HEK293 (cell line): ENCODE data around the gene TEX14.
"Not testable (repeated sequence)": the region's sequence is repeated elsewhere in the genome, so short reads cannot be mapped to it uniquely, and the experiment has no call there.

Experiments used
- CTCF ChIA-PET: fragments of 350-600 bp; formaldehyde crosslinking; extraction: SDS; loops from one replicate; lab custom pipeline; 2021; ENCODE audit warnings: antibody characterized with exemption; lab: Yijun Ruan, JAX
- POLR2A ChIA-PET: fragments of 300-600 bp; formaldehyde crosslinking; extraction: SDS; loops from one replicate; lab custom pipeline; 2020; ENCODE audit warnings: antibody characterized with exemption, inconsistent platforms; lab: Yijun Ruan, JAX
- H3K27ac ChIP-seq: fragments of 200-500 bp; sonication (Bioruptor generic); 2 replicates; pipeline ENCODE4 v1.5.1; 2014; ENCODE audit warnings: low read depth, low read length, control low read depth, inconsistent platforms; ENCODE audit errors: extremely low read depth
- H3K36me3 ChIP-seq, 2 experiments: fragments of 200-500 bp in 1 of 2; sonication (Bioruptor generic) in 1 of 2; 1 replicate in 1 of 2; 2 replicates in 1 of 2; pipeline ENCODE4 v1.5.1; 2014 to 2017; ENCODE audit warnings: inconsistent platforms in 2 of 2, low read length in 2 of 2; ENCODE audit not compliant: control insufficient read depth in 2 of 2, insufficient read depth in 1 of 2
- H3K4me1 ChIP-seq: fragments of 200-500 bp; sonication (Bioruptor generic); 2 replicates; pipeline ENCODE4 v1.5.1; 2014; ENCODE audit warnings: mild to moderate bottlenecking, low read length, inconsistent platforms; ENCODE audit not compliant: control insufficient read depth, insufficient read depth
- H3K4me3 ChIP-seq: 2 replicates; pipeline ENCODE4 v1.5.1; 2011; ENCODE audit warnings: low read depth, mild to moderate bottlenecking, control low read depth, low read length, moderate library complexity
- H3K9me3 ChIP-seq: fragments of 200-500 bp; sonication (Bioruptor generic); 2 replicates; pipeline ENCODE4 v1.5.1; 2014; ENCODE audit warnings: low read depth, low read length, inconsistent platforms; ENCODE audit not compliant: control insufficient read depth, insufficient read depth
- MEIS1 ChIP-seq: sonication (generic); formaldehyde crosslinking; IDR thresholded peaks from 2 replicates; pipeline ENCODE4 v1.8.1; 2022; ENCODE audit warnings: missing genetic modification reagents, mild to moderate bottlenecking, borderline replicate concordance
- SP3 ChIP-seq: fragments of 450-650 bp; formaldehyde crosslinking; IDR thresholded peaks from 2 replicates; pipeline ENCODE4 v1.5.1; 2016; ENCODE audit warnings: missing biosample characterization, missing genetic modification characterization
- YY1 ChIP-seq: fragments of 450-650 bp; formaldehyde crosslinking; IDR thresholded peaks from 2 replicates; pipeline ENCODE4 v1.5.1; 2018; ENCODE audit warnings: missing biosample characterization, missing genetic modification characterization
- ZBTB48 ChIP-seq: fragments of 450-650 bp; formaldehyde crosslinking; IDR thresholded peaks from 2 replicates; pipeline ENCODE4 v1.5.1; 2016; ENCODE audit warnings: missing biosample characterization, missing genetic modification characterization
- ZFP41 ChIP-seq: fragments of 450-650 bp; formaldehyde crosslinking; IDR thresholded peaks from 2 replicates; pipeline ENCODE4 v1.5.1; 2016; ENCODE audit warnings: missing biosample characterization, missing genetic modification characterization, borderline replicate concordance
- ZNF311 ChIP-seq: fragments of 450-650 bp; formaldehyde crosslinking; IDR thresholded peaks from 2 replicates; pipeline ENCODE4 v1.5.1; 2017; ENCODE audit warnings: missing biosample characterization, missing genetic modification characterization, borderline replicate concordance
- ZNF37A ChIP-seq: fragments of 450-650 bp; IDR thresholded peaks from 2 replicates; pipeline ENCODE4 v1.5.1; 2018; ENCODE audit warnings: missing biosample characterization, missing genetic modification characterization
- ZNF548 ChIP-seq: fragments of 450-650 bp; formaldehyde crosslinking; IDR thresholded peaks from 2 replicates; pipeline ENCODE4 v1.5.1; 2016; ENCODE audit warnings: missing biosample characterization, missing genetic modification characterization
- ZNF677 ChIP-seq: fragments of 450-650 bp; IDR thresholded peaks from 2 replicates; pipeline ENCODE4 v1.5.0; 2018; ENCODE audit warnings: missing biosample characterization, mild to moderate bottlenecking, missing genetic modification characterization, moderate library complexity
- ZNF776 ChIP-seq: fragments of 450-650 bp; formaldehyde crosslinking; IDR thresholded peaks from 2 replicates; pipeline ENCODE4 v1.5.0; 2017; ENCODE audit warnings: missing biosample characterization, missing genetic modification characterization, borderline replicate concordance
- ZNF837 ChIP-seq: fragments of 450-650 bp; formaldehyde crosslinking; IDR thresholded peaks from 2 replicates; pipeline ENCODE4 v1.5.1; 2016; ENCODE audit warnings: missing biosample characterization, missing genetic modification characterization
- TF ChIP-seq, protein P1 (sequence below): fragments of 450-650 bp; formaldehyde crosslinking; IDR thresholded peaks from 2 replicates; pipeline ENCODE4 v1.5.1; 2016; ENCODE audit warnings: missing biosample characterization, missing genetic modification characterization
- TF ChIP-seq, protein P2 (sequence below): fragments of 450-650 bp; formaldehyde crosslinking; IDR thresholded peaks from 2 replicates; pipeline ENCODE4 v1.5.1; 2017; ENCODE audit warnings: missing biosample characterization, missing genetic modification characterization

TEX14 gene

DNA sequence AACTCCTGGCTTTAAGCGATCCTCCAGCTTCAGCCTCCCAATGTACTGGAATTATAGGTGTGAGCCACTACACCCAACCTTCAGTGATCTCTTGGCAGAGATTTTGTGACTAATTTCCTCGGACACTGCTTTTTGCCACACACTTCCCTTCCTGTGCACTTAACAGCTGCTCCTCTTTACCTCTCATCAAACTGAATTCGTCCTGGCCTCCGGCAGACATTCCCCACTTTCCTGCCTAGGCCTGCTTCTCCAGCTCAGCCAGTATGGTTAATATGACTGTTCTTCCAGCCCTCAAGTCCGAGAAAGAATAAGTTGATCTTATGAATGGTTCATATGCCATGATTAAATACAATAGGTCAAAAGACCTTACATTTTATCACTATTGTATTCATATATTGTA is 108.4 kb downstream of the TEX14 start:
- Histone ChIP-seq H3K36me3 (no peaks in the 10 kb centered on the region), H3K9me3 (no peaks in the 10 kb centered on the region), H3K4me1 (no peaks in the 10 kb centered on the region), H3K4me3 (no peak overlapping the region), H3K27ac (no peak overlapping the region)
- TF ChIP-seq ZNF837 (tag by site-specific recombination) (no peak), ZNF548 (tag by site-specific recombination) (no peak), ZNF37A (no peak), SP3 (no peak), ZBTB48 (no peak), ZNF677 (tag by site-specific recombination) (no peak), YY1 (tag by site-specific recombination) (no peak), ZNF776 (no peak), MEIS1 (CRISPR knock-in tag) (no peak), ZNF311 (no peak)
- POLR2A ChIA-PET: interaction anchor here (0.6 kb wide), 1 partner anchor 47 kb away, joined by 4 read pairs; no protein-coding TSS in a partner anchor
- CTCF ChIA-PET: interaction anchor here (0.6 to 1.6 kb wide), 4 partner anchors 62 to 422 kb away, joined by 3 to 6 read pairs (median 4); no protein-coding TSS in a partner anchor

DNA sequence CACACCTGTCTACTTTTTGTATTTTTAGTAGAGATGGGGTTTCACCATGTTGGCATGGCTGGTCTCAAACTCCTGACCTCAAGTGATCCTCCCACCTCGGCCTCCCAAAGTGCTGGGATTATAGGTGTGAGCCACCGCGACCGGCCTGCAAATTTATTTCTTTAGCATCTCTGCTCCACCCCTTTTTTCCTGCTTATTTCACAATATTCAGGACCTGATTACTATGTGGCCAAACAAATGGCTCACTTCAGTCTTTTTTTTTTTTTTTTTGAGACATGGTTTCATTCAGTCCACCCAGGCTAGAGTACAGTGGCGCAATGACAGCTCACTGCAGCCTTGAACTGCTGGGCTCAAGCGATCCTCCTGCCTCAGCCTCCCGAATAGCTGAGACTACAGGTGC is 109.1 kb downstream of the TEX14 start:
- not testable (repeated sequence) for H3K4me1 ChIP-seq, H3K27ac ChIP-seq, H3K9me3 ChIP-seq, H3K4me3 ChIP-seq, H3K36me3 ChIP-seq
- CTCF ChIA-PET: interaction anchor here (1.6 kb wide), 1 partner anchor 422 kb away, joined by 4 read pairs; no protein-coding TSS in a partner anchor
- POLR2A ChIA-PET: interaction anchor here (0.6 kb wide), 2 partner anchors 46 to 76 kb away, joined by 3 to 4 read pairs; no protein-coding TSS in a partner anchor

DNA sequence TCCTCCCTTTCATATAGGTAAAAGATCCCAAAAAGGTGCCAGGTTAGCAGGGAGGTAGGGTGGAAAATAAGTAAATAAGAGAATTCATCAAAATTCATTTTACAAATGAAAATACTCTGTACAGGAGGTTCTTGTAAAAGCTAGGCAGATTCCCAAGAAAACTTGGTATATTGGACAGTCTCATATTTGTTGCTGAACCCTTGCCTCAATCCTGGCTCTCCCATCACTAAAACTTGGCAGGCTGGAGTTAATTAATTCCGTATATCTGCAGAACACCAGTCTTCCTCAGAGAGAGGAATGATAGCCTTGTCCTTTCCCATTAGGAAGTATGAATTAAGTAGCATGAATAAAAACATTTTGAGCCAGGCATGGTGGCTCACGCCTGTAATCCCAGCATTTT is 111.2 kb downstream of the TEX14 start:
- POLR2A ChIA-PET: interaction anchor here (1.2 kb wide), 1 partner anchor 49 kb away, joined by 3 read pairs; no protein-coding TSS in a partner anchor

More for the DNA sequence above, 111.2 kb downstream of the TEX14 start:
- peaks cover under 1% of the 10 kb centered on the region; the same call in 1 of the 2 replicates for H3K4me1 ChIP-seq
- H3K4me3 ChIP-seq: no peak overlapping the region
- no peak overlapping the region for H3K27ac ChIP-seq
- H3K36me3 ChIP-seq: no peaks in the 10 kb centered on the region
- TF ChIP-seq, protein P1, sequence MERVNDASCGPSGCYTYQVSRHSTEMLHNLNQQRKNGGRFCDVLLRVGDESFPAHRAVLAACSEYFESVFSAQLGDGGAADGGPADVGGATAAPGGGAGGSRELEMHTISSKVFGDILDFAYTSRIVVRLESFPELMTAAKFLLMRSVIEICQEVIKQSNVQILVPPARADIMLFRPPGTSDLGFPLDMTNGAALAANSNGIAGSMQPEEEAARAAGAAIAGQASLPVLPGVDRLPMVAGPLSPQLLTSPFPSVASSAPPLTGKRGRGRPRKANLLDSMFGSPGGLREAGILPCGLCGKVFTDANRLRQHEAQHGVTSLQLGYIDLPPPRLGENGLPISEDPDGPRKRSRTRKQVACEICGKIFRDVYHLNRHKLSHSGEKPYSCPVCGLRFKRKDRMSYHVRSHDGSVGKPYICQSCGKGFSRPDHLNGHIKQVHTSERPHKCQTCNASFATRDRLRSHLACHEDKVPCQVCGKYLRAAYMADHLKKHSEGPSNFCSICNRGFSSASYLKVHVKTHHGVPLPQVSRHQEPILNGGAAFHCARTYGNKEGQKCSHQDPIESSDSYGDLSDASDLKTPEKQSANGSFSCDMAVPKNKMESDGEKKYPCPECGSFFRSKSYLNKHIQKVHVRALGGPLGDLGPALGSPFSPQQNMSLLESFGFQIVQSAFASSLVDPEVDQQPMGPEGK (tag by site-specific recombination): no peak
- no peak for TF ChIP-seq ZFP41 (tag by site-specific recombination)
- TF ChIP-seq, protein P2, sequence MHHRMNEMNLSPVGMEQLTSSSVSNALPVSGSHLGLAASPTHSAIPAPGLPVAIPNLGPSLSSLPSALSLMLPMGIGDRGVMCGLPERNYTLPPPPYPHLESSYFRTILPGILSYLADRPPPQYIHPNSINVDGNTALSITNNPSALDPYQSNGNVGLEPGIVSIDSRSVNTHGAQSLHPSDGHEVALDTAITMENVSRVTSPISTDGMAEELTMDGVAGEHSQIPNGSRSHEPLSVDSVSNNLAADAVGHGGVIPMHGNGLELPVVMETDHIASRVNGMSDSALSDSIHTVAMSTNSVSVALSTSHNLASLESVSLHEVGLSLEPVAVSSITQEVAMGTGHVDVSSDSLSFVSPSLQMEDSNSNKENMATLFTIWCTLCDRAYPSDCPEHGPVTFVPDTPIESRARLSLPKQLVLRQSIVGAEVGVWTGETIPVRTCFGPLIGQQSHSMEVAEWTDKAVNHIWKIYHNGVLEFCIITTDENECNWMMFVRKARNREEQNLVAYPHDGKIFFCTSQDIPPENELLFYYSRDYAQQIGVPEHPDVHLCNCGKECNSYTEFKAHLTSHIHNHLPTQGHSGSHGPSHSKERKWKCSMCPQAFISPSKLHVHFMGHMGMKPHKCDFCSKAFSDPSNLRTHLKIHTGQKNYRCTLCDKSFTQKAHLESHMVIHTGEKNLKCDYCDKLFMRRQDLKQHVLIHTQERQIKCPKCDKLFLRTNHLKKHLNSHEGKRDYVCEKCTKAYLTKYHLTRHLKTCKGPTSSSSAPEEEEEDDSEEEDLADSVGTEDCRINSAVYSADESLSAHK (tag by site-specific recombination): no peak
- CTCF ChIA-PET: interaction anchor here (0.6 to 3.4 kb wide), 3 partner anchors 39 to 749 kb away, joined by 3 to 13 read pairs (median 3); no protein-coding TSS in a partner anchor
- H3K9me3 ChIP-seq: no peaks in the 10 kb centered on the region
